ENCODE results near the gene LYPD6B. TPM values are rescaled to one million over a fixed set of nuclear protein-coding genes. Genes with fewer than 3 reads are reported as not detected.

LYPD6B gene
- total RNA-seq, 1 experiment from 2014 or later = 0.37 TPM

GRCh38 chr2:149021761-149022160 is 16.7 kb upstream of the LYPD6B start:
- no peak overlapping the region for H3K4me3 Mint-ChIP-seq (ENCODE audit: unreplicated experiment)
- intact Hi-C loops (cut with micrococcal nuclease) = no loop called here
- no peak for DNase-seq (ENCODE audit: unreplicated experiment)
- H3K36me3 Mint-ChIP-seq (ENCODE audit: insufficient read depth, unreplicated experiment) = no peaks in the 10 kb centered on the region
- ChIA-PET POLR2A (interaction anchor here (1.1 kb wide), 1 partner anchor 517 kb away, joined by 3 read pairs; no protein-coding TSS in a partner anchor), CTCF (interaction anchor here (0.7 to 1.2 kb wide), 3 partner anchors 10 to 539 kb away, joined by 3 to 6 read pairs (median 3); no protein-coding TSS in a partner anchor)
- H3K27ac Mint-ChIP-seq (ENCODE audit: low read depth, unreplicated experiment) = no peak overlapping the region
- peaks cover 7% of the 10 kb centered on the region for H3K27me3 Mint-ChIP-seq (ENCODE audit: insufficient read depth, unreplicated experiment)
- no TSS peak for BruUV-seq (replicated peaks)
- no peaks in the 10 kb centered on the region for H3K9me3 Mint-ChIP-seq (ENCODE audit: unreplicated experiment)
- H3K4me1 Mint-ChIP-seq (ENCODE audit: insufficient read depth, unreplicated experiment) = peaks cover 5% of the 10 kb centered on the region
- no peak for TF ChIP-seq CTCF (IDR thresholded peaks at IDR 0.05; ENCODE audit: unreplicated experiment)

- POLR2A ChIA-PET = interaction anchor here (0.7 kb wide), 1 partner anchor 251 kb away, joined by 3 read pairs; no protein-coding TSS in a partner anchor
- intact Hi-C loops (cut with micrococcal nuclease) = no loop called here
- Mint-ChIP-seq H3K4me1 (ENCODE audit: insufficient read depth, unreplicated experiment) (peaks cover 11% of the 10 kb centered on the region), H3K27me3 (ENCODE audit: insufficient read depth, unreplicated experiment) (no peaks in the 10 kb centered on the region), H3K4me3 (ENCODE audit: unreplicated experiment) (no peak overlapping the region), H3K9me3 (ENCODE audit: unreplicated experiment) (no peaks in the 10 kb centered on the region), H3K27ac (ENCODE audit: low read depth, unreplicated experiment) (no peak overlapping the region), H3K36me3 (ENCODE audit: insufficient read depth, unreplicated experiment) (no peaks in the 10 kb centered on the region)
- no peak for TF ChIP-seq CTCF (IDR thresholded peaks at IDR 0.05; ENCODE audit: unreplicated experiment)
- CTCF ChIA-PET = interaction anchor here (1.2 to 1.4 kb wide), 2 partner anchors 11 to 538 kb away, joined by 3 to 5 read pairs; no protein-coding TSS in a partner anchor
- no peak for DNase-seq (ENCODE audit: unreplicated experiment)
- BruUV-seq (replicated peaks) = no TSS peak
Measured at GRCh38 chr2:149023091-149023490, 15.4 kb upstream of the LYPD6B start.

GRCh38 chr2:149027590-149028250 is 10.8 kb upstream of the LYPD6B start:
- BruUV-seq (replicated peaks) = no TSS peak
- ChIA-PET CTCF (interaction anchor here (0.7 to 7.4 kb wide), 5 partner anchors 10 to 533 kb away, joined by 3 to 66 read pairs (median 5); no protein-coding TSS in a partner anchor), POLR2A (interaction anchor here (1.2 kb wide), 1 partner anchor 32 kb away, joined by 3 read pairs; no protein-coding TSS in a partner anchor)
- H3K27me3 Mint-ChIP-seq (ENCODE audit: insufficient read depth, unreplicated experiment) = no peaks in the 10 kb centered on the region
- intact Hi-C loops (cut with micrococcal nuclease) = no loop called here
- DNase-seq (ENCODE audit: unreplicated experiment) = peak; percentile 76
- H3K36me3 Mint-ChIP-seq (ENCODE audit: insufficient read depth, unreplicated experiment) = no peaks in the 10 kb centered on the region
- TF ChIP-seq CTCF (IDR thresholded peaks at IDR 0.05; ENCODE audit: unreplicated experiment) = no peak
- H3K27ac Mint-ChIP-seq (ENCODE audit: low read depth, unreplicated experiment) = no peak overlapping the region
- H3K9me3 Mint-ChIP-seq (ENCODE audit: unreplicated experiment) = no peaks in the 10 kb centered on the region
- H3K4me3 Mint-ChIP-seq (ENCODE audit: unreplicated experiment) = peak overlapping the region; percentile 25
- H3K4me1 Mint-ChIP-seq (ENCODE audit: insufficient read depth, unreplicated experiment) = peaks cover 15% of the 10 kb centered on the region

GRCh38 chr2:149028377-149028776 is 10.1 kb upstream of the LYPD6B start:
- peaks cover 15% of the 10 kb centered on the region for H3K4me1 Mint-ChIP-seq (ENCODE audit: insufficient read depth, unreplicated experiment)

More at GRCh38 chr2:149028377-149028776, 10.1 kb upstream of the LYPD6B start:
- no peak for TF ChIP-seq CTCF (IDR thresholded peaks at IDR 0.05; ENCODE audit: unreplicated experiment)
- H3K9me3 Mint-ChIP-seq (ENCODE audit: unreplicated experiment) = no peaks in the 10 kb centered on the region
- H3K36me3 Mint-ChIP-seq (ENCODE audit: insufficient read depth, unreplicated experiment) = no peaks in the 10 kb centered on the region
- H3K4me3 Mint-ChIP-seq (ENCODE audit: unreplicated experiment) = no peak overlapping the region
- H3K27me3 Mint-ChIP-seq (ENCODE audit: insufficient read depth, unreplicated experiment) = no peaks in the 10 kb centered on the region
- ChIA-PET POLR2A (interaction anchor here (0.6 to 1.6 kb wide), 2 partner anchors 9 to 19 kb away, joined by 4 to 5 read pairs; no protein-coding TSS in a partner anchor), CTCF (interaction anchor here (0.9 to 7.4 kb wide), 6 partner anchors 9 to 533 kb away, joined by 3 to 66 read pairs (median 5); no protein-coding TSS in a partner anchor)
- no peak overlapping the region for H3K27ac Mint-ChIP-seq (ENCODE audit: low read depth, unreplicated experiment)
- BruUV-seq (replicated peaks) = no TSS peak
- no peak for DNase-seq (ENCODE audit: unreplicated experiment)
- intact Hi-C loops (cut with micrococcal nuclease) = no loop called here

Measured in MCF 10A (cell line).